ENCODE measurements around the gene GATB. TPM values are rescaled to one million over a fixed set of nuclear protein-coding genes. Genes with fewer than 3 reads are reported as not detected.

Gene GATB
- total RNA-seq, 1 experiment from 2014 or later: 21.2 TPM

DNA sequence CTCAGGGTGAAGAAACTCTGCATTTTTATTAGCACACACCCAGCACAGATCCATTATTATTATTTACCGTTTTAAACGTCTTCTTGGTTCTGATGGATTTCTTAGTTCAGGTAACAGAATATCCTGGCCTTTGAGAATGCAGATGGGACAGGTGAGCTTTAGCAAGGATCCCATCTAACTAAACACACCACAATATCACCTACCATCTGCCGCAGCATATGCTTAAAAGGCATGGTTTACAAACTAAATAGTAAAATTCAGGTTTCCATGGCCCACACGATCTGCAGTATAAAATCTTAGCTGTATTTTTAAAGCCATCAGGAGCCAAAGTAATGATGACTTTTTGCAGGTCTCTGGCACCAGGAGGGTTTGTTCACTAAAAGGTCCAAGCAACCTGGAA, 31.7 kb upstream of the GATB start:
- Histone ChIP-seq H3K56ac (ENCODE audit: insufficient read length, low read depth, low read length) (no peak overlapping the region), H3K4ac (ENCODE audit: low read depth, low read length) (no peak overlapping the region), H3K4me2 (ENCODE audit: insufficient read depth, insufficient read length, low read length) (no peak overlapping the region), H3K79me2 (ENCODE audit: insufficient read depth, low read length) (no peaks in the 10 kb centered on the region), H2BK120ac (ENCODE audit: low read depth, low read length, poor library complexity, severe bottlenecking) (no peak overlapping the region), H3K18ac (ENCODE audit: insufficient read length, low read depth, low read length) (no peak overlapping the region), H2BK15ac (ENCODE audit: low read depth, low read length) (no peak overlapping the region), H3K79me1 (ENCODE audit: insufficient read depth, low read depth, low read length, poor library complexity, severe bottlenecking) (no peaks in the 10 kb centered on the region), H3K9me3 (ENCODE audit: control insufficient read depth, low read depth, low read length) (no peaks in the 10 kb centered on the region), H4K91ac (ENCODE audit: insufficient read length, low read depth, low read length) (no peak overlapping the region), H2AFZ (ENCODE audit: low read length) (no peak overlapping the region), H3T11ph (ENCODE audit: low read length) (no peak overlapping the region), H3K27me3 (ENCODE audit: insufficient read depth, low read length) (no peaks in the 10 kb centered on the region), H2BK20ac (ENCODE audit: low read depth, low read length, poor library complexity, severe bottlenecking) (no peak overlapping the region), H3K27ac (ENCODE audit: insufficient read length, low read depth, low read length) (no peak overlapping the region), H2AK5ac (ENCODE audit: insufficient read length, low read length) (no peak overlapping the region), H2BK12ac (ENCODE audit: insufficient read length, low read depth, low read length) (no peak overlapping the region), H4K5ac (ENCODE audit: insufficient read length, low read depth, low read length) (no peak overlapping the region), H3K9ac (ENCODE audit: extremely low read depth, insufficient read length, low read length) (no peak overlapping the region), H3K23ac (ENCODE audit: insufficient read length, low read depth, low read length) (no peak overlapping the region), H4K8ac (replicated peaks; ENCODE audit: insufficient read length, low read depth, low read length) (no peak overlapping the region), H3K4me1 (ENCODE audit: insufficient read depth, low read length) (no peaks in the 10 kb centered on the region; the same call in 1 of the 2 replicates), H2BK5ac (ENCODE audit: insufficient read length, low read length) (no peak overlapping the region), H3K14ac (ENCODE audit: insufficient read depth, low read length) (no peak overlapping the region), H3K23me2 (ENCODE audit: insufficient read length, low read depth, low read length, poor library complexity, severe bottlenecking) (no peaks in the 10 kb centered on the region), H4K20me1 (ENCODE audit: control insufficient read depth, insufficient read depth, insufficient read length) (no peaks in the 10 kb centered on the region)
- H3K4me3 Mint-ChIP-seq: no peak overlapping the region
- peaks cover 35 to 36% of the 10 kb centered on the region in 2 experiments for H3K4me1 Mint-ChIP-seq
- TF ChIP-seq, protein P1, sequence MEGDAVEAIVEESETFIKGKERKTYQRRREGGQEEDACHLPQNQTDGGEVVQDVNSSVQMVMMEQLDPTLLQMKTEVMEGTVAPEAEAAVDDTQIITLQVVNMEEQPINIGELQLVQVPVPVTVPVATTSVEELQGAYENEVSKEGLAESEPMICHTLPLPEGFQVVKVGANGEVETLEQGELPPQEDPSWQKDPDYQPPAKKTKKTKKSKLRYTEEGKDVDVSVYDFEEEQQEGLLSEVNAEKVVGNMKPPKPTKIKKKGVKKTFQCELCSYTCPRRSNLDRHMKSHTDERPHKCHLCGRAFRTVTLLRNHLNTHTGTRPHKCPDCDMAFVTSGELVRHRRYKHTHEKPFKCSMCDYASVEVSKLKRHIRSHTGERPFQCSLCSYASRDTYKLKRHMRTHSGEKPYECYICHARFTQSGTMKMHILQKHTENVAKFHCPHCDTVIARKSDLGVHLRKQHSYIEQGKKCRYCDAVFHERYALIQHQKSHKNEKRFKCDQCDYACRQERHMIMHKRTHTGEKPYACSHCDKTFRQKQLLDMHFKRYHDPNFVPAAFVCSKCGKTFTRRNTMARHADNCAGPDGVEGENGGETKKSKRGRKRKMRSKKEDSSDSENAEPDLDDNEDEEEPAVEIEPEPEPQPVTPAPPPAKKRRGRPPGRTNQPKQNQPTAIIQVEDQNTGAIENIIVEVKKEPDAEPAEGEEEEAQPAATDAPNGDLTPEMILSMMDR (conservative IDR thresholded peaks at IDR 0.05): no peak
- peaks cover 0 to 2% (median 0%) of the 10 kb centered on the region in 3 experiments; a peak in 2 of 7 replicates for H3K36me3 Mint-ChIP-seq (ENCODE audit: insufficient read depth in 1 of 3, low read depth in 3 of 3)
- DNase-seq: no peak
- no peaks in the 10 kb centered on the region for H3K9me3 Mint-ChIP-seq
- no peaks in the 10 kb centered on the region for H3K27me3 Mint-ChIP-seq (ENCODE audit: low read depth)
- H3K27ac Mint-ChIP-seq: no peak overlapping the region
- no CpG with 5 or more reads among the region's 4 CpGs for WGBS (ENCODE audit: extremely low coverage, insufficient read length, low lambda C conversion rate)

Data from H9 (cell line).